ENCODE data around the gene TRIP11.

The TRIP11 gene

GRCh38 chr14:91918186-91918883, 121.5 kb downstream of the TRIP11 start:
- DNase-seq (ENCODE audit: low read depth), result no peak
